Keratinocyte (primary cell): ENCODE results near the gene OLIG3. TPM values are rescaled to one million over a fixed set of nuclear protein-coding genes. Genes with fewer than 3 reads are reported as not detected.
A peak's percentile ranks its signal among the peaks of the same experiment; 100 is the strongest.

ENCODE experiments used
- DNase-seq: peaks from one replicate; pipeline ENCODE4 v3.0.0-alpha.2; 2011; ENCODE audit warnings: low read depth, missing footprints, low spot score
- FAIRE-seq: peaks from 2 replicates; lab custom pipeline; 2011; peaks lifted over from hg19 to GRCh38; lab: Jason Lieb, UNC
- H2AFZ ChIP-seq: 2 replicates; pipeline ENCODE4 v1.6.0; 2012; ENCODE audit warnings: low read length, control low read depth, inconsistent platforms; ENCODE audit not compliant: control insufficient read depth
- H3K27ac ChIP-seq: 2 replicates; pipeline ENCODE4 v1.5.1; 2011; ENCODE audit warnings: low read length; ENCODE audit not compliant: control insufficient read depth, insufficient read depth
- H3K27me3 ChIP-seq: 3 replicates; pipeline ENCODE4 v1.6.0; 2011; ENCODE audit warnings: low read length; ENCODE audit not compliant: control insufficient read depth, insufficient read depth; ENCODE audit errors: extremely low read depth
- H3K36me3 ChIP-seq, 2 experiments: 2 replicates in 1 of 2; 3 replicates in 1 of 2; pipeline ENCODE4 v1.5.1; 2011; ENCODE audit warnings: low read length in 2 of 2, mild to moderate bottlenecking in 1 of 2; ENCODE audit not compliant: control insufficient read depth in 2 of 2, insufficient read depth in 2 of 2; ENCODE audit errors: extremely low read depth in 1 of 2
- H3K4me1 ChIP-seq: 3 replicates; pipeline ENCODE4 v1.5.1; 2011; ENCODE audit warnings: low read length; ENCODE audit not compliant: control insufficient read depth, insufficient read depth; ENCODE audit errors: extremely low read depth
- H3K4me2 ChIP-seq: 3 replicates; pipeline ENCODE4 v1.6.0; 2011; ENCODE audit warnings: low read depth, low read length; ENCODE audit not compliant: control insufficient read depth, insufficient read depth; ENCODE audit errors: extremely low read depth
- H3K4me3 ChIP-seq, 3 experiments: fragments of 200-600 bp in 1 of 3; sonication (generic) in 1 of 3; 2 replicates in 2 of 3; 3 replicates in 1 of 3; pipeline ENCODE4 v1.5.1; 2011 to 2016; ENCODE audit warnings: low read length in 3 of 3, mild to moderate bottlenecking in 3 of 3, control low read depth in 2 of 3, inconsistent platforms in 1 of 3, low read depth in 1 of 3, mixed read lengths in 1 of 3, mixed run types in 1 of 3, moderate library complexity in 1 of 3; ENCODE audit not compliant: control insufficient read depth in 2 of 3, insufficient read depth in 2 of 3; ENCODE audit errors: extremely low read depth in 1 of 3
- H3K79me2 ChIP-seq: 2 replicates; pipeline ENCODE4 v1.6.0; 2012; ENCODE audit warnings: low read length; ENCODE audit not compliant: control insufficient read depth, insufficient read depth
- H3K9ac ChIP-seq: 3 replicates; pipeline ENCODE4 v1.6.0; 2011; ENCODE audit warnings: low read length; ENCODE audit not compliant: control insufficient read depth, insufficient read depth; ENCODE audit errors: extremely low read depth
- H3K9me1 ChIP-seq: 3 replicates; pipeline ENCODE4 v1.6.0; 2011; ENCODE audit warnings: low read length; ENCODE audit not compliant: control insufficient read depth, insufficient read depth; ENCODE audit errors: extremely low read depth
- H3K9me3 ChIP-seq: 2 replicates; pipeline ENCODE4 v1.5.1; 2012; ENCODE audit warnings: low read depth, low read length; ENCODE audit not compliant: control insufficient read depth
- H4K20me1 ChIP-seq: 3 replicates; pipeline ENCODE4 v1.6.0; 2011; ENCODE audit warnings: low read length; ENCODE audit not compliant: control insufficient read depth, insufficient read depth; ENCODE audit errors: extremely low read depth
- CTCF ChIP-seq, 3 experiments: IDR thresholded peaks in 1 of 3; conservative IDR thresholded peaks in 1 of 3; optimal IDR thresholded peaks in 1 of 3; 2 replicates in 2 of 3; 3 replicates in 1 of 3; pipeline versions ENCODE3 to v1.5.1; 2011; ENCODE audit warnings: low read length in 3 of 3, mild to moderate bottlenecking in 3 of 3, moderate library complexity in 2 of 3, control low read depth in 1 of 3, inconsistent platforms in 1 of 3; ENCODE audit not compliant: insufficient read depth in 2 of 3; ENCODE audit errors: extremely low read depth in 1 of 3
- EZH2 ChIP-seq: IDR thresholded peaks from one replicate; pipeline ENCODE4 v1.6.1; 2012; ENCODE audit warnings: inconsistent platforms, mild to moderate bottlenecking, low read length, moderate library complexity
- dilution Hi-C: fragments of 300-500 bp; cut with MboI; formaldehyde crosslinking; loops from one replicate; pipeline ENCODE4 v1.7.0; 2020; ENCODE audit warnings: low sequenced_read_pairs; ENCODE audit not compliant: extremely low pct_ligation_motif_present
- polyA plus RNA-seq, 5 experiments: library from polyadenylated mRNA; depleted of rRNA in 3 of 5; stranded (reverse) in 3 of 5; stranded (forward) in 1 of 5; unstranded in 1 of 5; fragments of >200 nt; gene quantifications; 1 replicate in 1 of 5; 2 replicates in 3 of 5; 3 replicates in 1 of 5; pipeline versions ENCODE4 v1.2.1 to v1.2.3, GENCODE V29; 2011 to 2012; ENCODE audit warnings: missing spikeins in 2 of 5, low read depth in 1 of 5, low replicate concordance in 1 of 5

The OLIG3 gene
- polyA plus RNA-seq, 1 donor (not counting 4 experiments of a cell fraction or from before 2014, with no cell fraction given): not detected

GRCh38 chr6:137492289-137493217 lies 1.6 kb downstream of the OLIG3 start:
- Histone ChIP-seq H3K9me1 (no peaks in the 10 kb centered on the region), H3K4me3 (no peak overlapping the region), H3K36me3 (no peaks in the 10 kb centered on the region), H2AFZ (no peak overlapping the region), H3K79me2 (no peaks in the 10 kb centered on the region), H4K20me1 (no peaks in the 10 kb centered on the region), H3K4me1 (peaks cover 3% of the 10 kb centered on the region), H3K27me3 (peaks cover 98% of the 10 kb centered on the region), H3K4me2 (no peak overlapping the region), H3K27ac (no peak overlapping the region), H3K9me3 (no peaks in the 10 kb centered on the region), H3K9ac (no peak overlapping the region)
- DNase-seq (no peak), FAIRE-seq (no peak)
- dilution Hi-C loops: no loop called here
- TF ChIP-seq EZH2: peak; percentile 38
- no peak for TF ChIP-seq CTCF (optimal IDR thresholded peaks at IDR 0.05 in 1 of 3, IDR thresholded peaks at IDR 0.05 in 1 of 3, conservative IDR thresholded peaks at IDR 0.05 in 1 of 3; ENCODE audit: extremely low read depth in 1 of 3, insufficient read depth in 2 of 3, low read length in 3 of 3)

- no peaks in the 10 kb centered on the region for H3K4me1 ChIP-seq
- DNase-seq (no peak), FAIRE-seq (no peak)
These were observed 2.7 kb downstream of the OLIG3 start for GRCh38 chr6:137491478-137491877.

More at GRCh38 chr6:137491478-137491877, 2.7 kb downstream of the OLIG3 start:
- no peak overlapping the region for H3K4me3 ChIP-seq
- no peak for TF ChIP-seq CTCF (optimal IDR thresholded peaks at IDR 0.05 in 1 of 3, IDR thresholded peaks at IDR 0.05 in 1 of 3, conservative IDR thresholded peaks at IDR 0.05 in 1 of 3; ENCODE audit: extremely low read depth in 1 of 3, insufficient read depth in 2 of 3, low read length in 3 of 3)
- TF ChIP-seq EZH2: no peak
- no peak overlapping the region for H3K4me2 ChIP-seq
- H3K9me1 ChIP-seq: no peaks in the 10 kb centered on the region
- no peak overlapping the region for H3K27ac ChIP-seq
- H3K79me2 ChIP-seq: no peaks in the 10 kb centered on the region
- no peaks in the 10 kb centered on the region for H4K20me1 ChIP-seq
- H3K27me3 ChIP-seq: peaks cover 98% of the 10 kb centered on the region
- H3K36me3 ChIP-seq: no peaks in the 10 kb centered on the region
- H3K9ac ChIP-seq: no peak overlapping the region
- dilution Hi-C loops: no loop called here
- no peaks in the 10 kb centered on the region for H3K9me3 ChIP-seq
- no peak overlapping the region for H2AFZ ChIP-seq
